ENCODE measurements around the gene ERI2. TPM values are rescaled to one million over a fixed set of nuclear protein-coding genes. Genes with fewer than 3 reads are reported as not detected.

ERI2 gene
- total RNA-seq, 1 donor from 2014 or later, result 9.8 TPM

- peak; percentile 69 for TF ChIP-seq CTCF (IDR thresholded peaks at IDR 0.05; ENCODE audit: borderline replicate concordance)
These were observed 31.4 kb downstream of the ERI2 start for GRCh38 chr16:20774703-20775362.

DNA sequence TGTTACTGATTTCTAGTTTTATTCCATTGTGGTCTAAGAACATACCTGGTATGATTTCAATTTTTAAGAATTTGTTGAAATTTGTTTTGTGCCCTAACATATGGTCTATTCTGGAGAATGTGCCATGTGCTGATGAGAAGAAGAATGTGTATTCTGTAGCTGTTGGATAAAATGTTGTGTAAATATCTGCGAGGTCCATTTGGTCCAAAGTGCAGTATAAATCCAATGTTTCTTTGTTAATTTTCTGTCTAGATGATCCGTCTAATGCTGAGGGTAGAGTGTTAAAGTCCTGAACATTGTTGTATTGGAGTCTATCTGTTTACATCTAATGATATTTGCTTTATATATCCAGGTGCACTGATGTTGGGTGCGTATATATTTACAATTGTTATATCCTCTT is 32.6 kb downstream of the ERI2 start:
- no peak overlapping the region for H3K4me3 ChIP-seq
- TF ChIP-seq CTCF (IDR thresholded peaks at IDR 0.05; ENCODE audit: borderline replicate concordance), result no peak
- no peak overlapping the region for H3K27ac ChIP-seq (replicated peaks)
- no peaks in the 10 kb centered on the region for H3K27me3 ChIP-seq (ENCODE audit: low read depth)
- DNase-seq, result no peak
- H3K9me3 ChIP-seq (replicated peaks), result no peaks in the 10 kb centered on the region
- H3K4me1 ChIP-seq, result no peaks in the 10 kb centered on the region
- H3K36me3 ChIP-seq, result peaks cover 3% of the 10 kb centered on the region
- intact Hi-C loops (cut with micrococcal nuclease), result no loop called here

More at GRCh38 chr16:20774703-20775362, 31.4 kb downstream of the ERI2 start:
- intact Hi-C loops (cut with micrococcal nuclease), result no loop called here
- Histone ChIP-seq H3K36me3 (peaks cover 3% of the 10 kb centered on the region), H3K4me3 (no peak overlapping the region), H3K4me1 (no peaks in the 10 kb centered on the region), H3K27me3 (ENCODE audit: low read depth) (no peaks in the 10 kb centered on the region), H3K27ac (replicated peaks) (no peak overlapping the region), H3K9me3 (replicated peaks) (no peaks in the 10 kb centered on the region)
- peak; percentile 37 for DNase-seq

DNA sequence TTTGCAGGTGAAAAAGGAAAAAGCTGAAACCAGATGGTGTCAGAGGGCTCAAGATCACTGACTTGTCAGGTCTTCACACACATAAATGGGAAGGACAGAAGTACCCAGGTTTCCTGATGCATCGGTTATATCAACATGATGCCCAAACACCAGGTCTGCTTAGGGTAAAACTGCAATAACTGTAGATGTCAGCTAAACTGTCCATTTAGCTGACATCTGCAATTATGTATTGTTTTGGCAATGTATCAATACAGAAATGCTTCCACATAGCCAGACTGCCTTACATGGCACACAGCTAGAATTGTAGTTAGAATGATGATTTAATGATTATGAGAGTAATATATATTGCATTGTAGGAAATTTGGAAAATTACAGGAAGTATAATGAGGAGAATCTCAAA is 37.5 kb downstream of the ERI2 start:
- Histone ChIP-seq H3K4me1 (peaks cover 2% of the 10 kb centered on the region), H3K4me3 (no peak overlapping the region), H3K36me3 (no peaks in the 10 kb centered on the region), H3K27ac (replicated peaks) (no peak overlapping the region), H3K9me3 (replicated peaks) (no peaks in the 10 kb centered on the region), H3K27me3 (ENCODE audit: low read depth) (no peaks in the 10 kb centered on the region)
- TF ChIP-seq CTCF (IDR thresholded peaks at IDR 0.05; ENCODE audit: borderline replicate concordance), result no peak
- intact Hi-C loops (cut with micrococcal nuclease), result no loop called here
- DNase-seq, result no peak

DNA sequence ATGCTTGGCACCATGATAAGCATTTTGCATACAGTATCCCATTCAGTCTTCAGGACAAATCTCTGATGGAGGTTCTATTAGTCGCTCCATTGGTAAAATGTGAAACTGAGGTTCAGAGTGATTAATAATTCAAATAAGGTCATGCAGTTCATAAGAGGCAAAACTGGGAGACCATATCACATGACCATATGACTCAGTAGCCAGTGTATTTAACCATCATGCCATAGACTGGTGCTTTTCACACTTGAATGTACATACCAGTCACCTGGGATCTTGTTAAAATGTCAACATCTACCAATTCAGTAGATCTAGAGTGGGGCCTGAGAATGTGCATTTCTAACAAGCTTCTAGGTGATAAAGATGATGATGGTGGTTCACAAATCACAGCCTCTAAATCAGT is 38.2 kb downstream of the ERI2 start:
- no peaks in the 10 kb centered on the region for H3K27me3 ChIP-seq (ENCODE audit: low read depth)
- no peak overlapping the region for H3K27ac ChIP-seq (replicated peaks)
- H3K9me3 ChIP-seq (replicated peaks), result no peaks in the 10 kb centered on the region
- DNase-seq, result no peak
- no peak overlapping the region for H3K4me3 ChIP-seq
- H3K36me3 ChIP-seq, result no peaks in the 10 kb centered on the region
- intact Hi-C loops (cut with micrococcal nuclease), result no loop called here
- TF ChIP-seq CTCF (IDR thresholded peaks at IDR 0.05; ENCODE audit: borderline replicate concordance), result no peak
- peaks cover 8% of the 10 kb centered on the region for H3K4me1 ChIP-seq

DNA sequence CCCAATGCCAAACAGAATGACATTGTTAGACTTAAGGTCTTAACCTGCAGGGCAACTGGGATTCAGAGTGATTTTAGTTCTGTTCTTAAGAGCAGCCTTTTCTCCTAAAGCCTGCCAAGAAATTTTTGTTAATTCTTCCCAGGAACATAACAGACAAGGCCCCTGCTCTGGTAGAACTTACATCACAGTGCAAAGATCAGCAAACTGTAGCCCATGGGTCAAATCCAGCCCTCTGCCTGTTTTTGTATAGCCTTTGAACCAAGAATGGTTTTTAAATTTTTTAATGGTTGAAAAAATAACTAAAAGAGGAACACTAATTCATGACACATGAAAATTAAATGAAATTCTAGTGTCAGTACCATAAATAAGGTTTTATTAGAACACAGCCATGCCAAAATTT is 38.7 kb downstream of the ERI2 start:
- intact Hi-C loops (cut with micrococcal nuclease), result no loop called here
- Histone ChIP-seq H3K9me3 (replicated peaks) (peaks cover 3% of the 10 kb centered on the region), H3K36me3 (no peaks in the 10 kb centered on the region), H3K4me3 (no peak overlapping the region), H3K27me3 (ENCODE audit: low read depth) (no peaks in the 10 kb centered on the region), H3K27ac (replicated peaks) (no peak overlapping the region), H3K4me1 (peaks cover 8% of the 10 kb centered on the region)
- no peak for TF ChIP-seq CTCF (IDR thresholded peaks at IDR 0.05; ENCODE audit: borderline replicate concordance)
- no peak for DNase-seq
